GM12891 (cell line): Measurements from ENCODE around the gene DSCAM.

Experiments used
- DNase-seq: peaks from one replicate; pipeline ENCODE4 v3.0.0; 2011; ENCODE audit warnings: low spot score; ENCODE audit not compliant: insufficient read length
- FAIRE-seq: peaks from 2 replicates; lab custom pipeline; 2011; peaks lifted over from hg19 to GRCh38; lab: Jason Lieb, UNC
- PAX5 ChIP-seq: IDR thresholded peaks from 2 replicates; pipeline ENCODE4 v1.6.1; 2011; ENCODE audit warnings: low read length, moderate library complexity, mild to moderate bottlenecking; ENCODE audit not compliant: insufficient read depth, severe bottlenecking
- POLR2A ChIP-seq: IDR thresholded peaks from 2 replicates; pipeline ENCODE4 v1.6.1; 2011; ENCODE audit warnings: low read depth, low read length, control low read depth
- POLR2AphosphoS5 ChIP-seq: IDR thresholded peaks from 2 replicates; pipeline ENCODE4 v1.6.1; 2011; ENCODE audit warnings: low read depth, low read length, control low read depth
- POU2F2 ChIP-seq: IDR thresholded peaks from 2 replicates; pipeline ENCODE4 v1.6.1; 2011; ENCODE audit warnings: low read depth, mild to moderate bottlenecking, control low read depth, low read length, moderate library complexity
- SPI1 ChIP-seq: IDR thresholded peaks from 2 replicates; pipeline ENCODE4 v1.6.1; 2011; ENCODE audit warnings: low read depth, low read length, control low read depth
- TAF1 ChIP-seq: IDR thresholded peaks from 2 replicates; pipeline ENCODE4 v1.6.1; 2011; ENCODE audit warnings: low read depth, low read length, control low read depth

Gene DSCAM

GRCh38 chr21:40757366-40757765, 89.6 kb downstream of the DSCAM start:
- FAIRE-seq (no peak), DNase-seq (no peak)
- no peak for TF ChIP-seq PAX5

DNA sequence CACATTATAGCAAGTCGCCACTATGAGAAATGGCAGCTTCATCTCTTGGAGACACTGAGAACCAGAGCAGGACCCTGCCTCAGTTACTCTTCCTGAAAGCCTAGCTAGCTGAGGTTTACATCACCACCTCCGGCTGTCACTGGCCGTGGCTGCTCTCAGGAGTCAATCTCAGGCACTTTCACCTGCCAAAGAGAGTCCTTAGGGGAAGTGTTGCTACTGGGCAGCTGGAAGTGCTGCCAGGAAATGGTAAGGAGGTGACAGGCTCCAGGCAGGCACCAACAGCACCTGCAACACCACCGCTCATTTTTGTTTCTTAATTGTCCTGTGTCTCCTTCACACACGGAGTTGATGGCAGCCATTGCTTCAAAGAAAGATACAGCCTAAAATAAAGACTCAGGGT, 92.5 kb downstream of the DSCAM start:
- TF ChIP-seq TAF1 (no peak), SPI1 (no peak), PAX5 (no peak), POLR2AphosphoS5 (no peak), POU2F2 (no peak), POLR2A (no peak)
- DNase-seq = no peak
- no peak for FAIRE-seq

DNA sequence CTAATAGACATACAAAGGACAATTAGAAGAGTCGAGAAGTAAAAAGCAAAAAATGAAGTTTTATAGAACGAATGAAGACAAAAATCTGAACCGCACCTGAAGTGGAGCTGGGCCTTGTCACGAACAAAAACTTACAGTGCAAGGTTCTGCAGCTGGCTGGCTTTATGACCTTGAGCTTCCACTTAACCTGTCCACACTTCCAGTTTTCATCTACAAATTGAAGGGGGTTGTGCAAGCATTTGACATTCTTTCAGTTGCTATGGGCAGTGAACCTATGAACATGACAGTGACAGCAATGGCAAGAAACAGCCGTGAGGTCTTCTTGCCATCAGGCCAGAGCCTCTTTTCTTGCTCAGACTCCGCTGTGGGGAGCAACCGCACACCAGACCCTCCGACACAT, 93.2 kb downstream of the DSCAM start:
- no peak for TF ChIP-seq SPI1
- FAIRE-seq (no peak), DNase-seq (no peak)

DNA sequence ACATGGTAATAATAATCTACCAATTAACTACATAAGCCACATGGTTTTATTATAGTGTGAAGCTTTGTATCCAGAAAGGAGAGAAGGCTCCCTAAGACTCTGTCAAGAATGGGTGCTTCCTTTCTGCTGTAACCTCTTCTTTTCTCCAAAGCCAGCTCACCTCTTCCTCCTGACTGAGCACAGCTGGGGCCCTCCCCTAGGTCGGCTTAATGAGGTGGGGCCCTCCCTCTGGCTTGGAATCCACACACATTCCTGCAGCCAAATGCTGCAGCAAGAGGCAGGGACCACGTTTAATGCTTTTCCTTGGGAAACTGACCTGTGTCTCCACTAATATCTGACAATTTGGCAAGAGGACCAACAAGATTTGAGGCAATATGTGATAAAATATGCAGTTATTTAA, 94.8 kb downstream of the DSCAM start:
- TF ChIP-seq TAF1 (no peak), SPI1 (no peak), POLR2A (no peak), POLR2AphosphoS5 (no peak), POU2F2 (no peak), PAX5 (no peak)
- DNase-seq (no peak), FAIRE-seq (no peak)

DNA sequence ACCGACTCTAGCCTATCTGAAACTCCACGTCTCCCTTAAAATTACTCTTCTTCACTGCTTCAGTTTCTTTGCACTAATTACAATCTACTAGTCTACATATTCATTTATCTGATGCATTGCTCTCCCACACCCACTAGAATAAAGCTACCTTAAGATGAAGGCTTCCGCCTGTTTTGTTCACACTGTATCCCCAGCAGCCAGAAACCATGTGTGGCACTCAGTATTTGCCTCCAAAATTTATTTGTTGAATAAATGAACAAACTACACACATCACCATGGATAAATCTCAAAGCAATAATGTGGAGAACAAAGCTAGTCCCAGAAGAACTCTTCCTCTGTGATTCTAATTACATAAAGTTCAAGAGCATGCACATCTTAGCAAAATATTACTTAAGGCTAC, 95.7 kb downstream of the DSCAM start:
- FAIRE-seq (no peak), DNase-seq (no peak)
- TF ChIP-seq POLR2AphosphoS5 (no peak), SPI1 (no peak), POLR2A (no peak), TAF1 (no peak), POU2F2 (no peak)

DNA sequence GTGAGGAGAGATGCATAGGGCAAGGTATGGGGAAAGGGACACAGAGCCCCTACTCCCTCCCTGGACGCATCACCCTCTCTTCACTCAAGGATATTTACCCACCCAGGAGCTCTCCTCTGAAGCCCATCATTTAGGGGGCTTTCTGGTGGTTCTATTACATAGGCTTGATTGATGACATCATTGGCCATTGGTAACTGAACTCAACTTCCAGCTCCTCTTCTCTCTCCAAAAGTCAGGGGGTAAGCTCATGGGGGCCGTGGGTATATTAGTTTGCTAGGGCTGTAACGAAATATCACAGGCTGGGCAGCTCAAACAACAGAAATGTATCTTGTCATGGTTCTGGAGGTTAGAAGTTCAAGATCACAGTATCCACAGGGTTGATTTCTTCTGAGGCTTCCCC, 110.8 kb downstream of the DSCAM start:
- TF ChIP-seq SPI1 (no peak), POLR2A (no peak), POLR2AphosphoS5 (no peak)
- FAIRE-seq = no peak
- DNase-seq = no peak

DNA sequence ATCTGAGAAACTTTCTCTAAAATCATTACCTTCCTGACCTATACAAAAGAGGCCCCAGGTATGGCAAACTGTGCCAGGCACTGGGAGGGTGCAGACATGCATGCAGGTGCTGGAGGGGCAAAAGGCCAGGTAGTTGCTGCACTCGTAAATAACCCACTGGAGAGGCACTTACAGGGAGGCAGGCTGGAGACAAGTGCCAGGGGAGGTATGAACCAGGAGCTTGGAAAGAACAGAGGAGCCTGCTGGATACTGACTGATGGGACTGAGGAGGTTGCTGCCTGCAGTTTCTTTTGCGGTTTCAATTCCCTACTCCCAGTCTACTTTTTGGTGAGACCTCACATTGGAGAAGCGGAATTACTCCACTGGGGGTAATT, 113.9 kb downstream of the DSCAM start:
- FAIRE-seq = no peak
- no peak for TF ChIP-seq POLR2A
- TF ChIP-seq POU2F2 = no peak
- TF ChIP-seq PAX5 = no peak
- no peak for TF ChIP-seq TAF1
- no peak for TF ChIP-seq POLR2AphosphoS5
- TF ChIP-seq SPI1 = no peak
- no peak for DNase-seq

- TF ChIP-seq POU2F2 (no peak), POLR2AphosphoS5 (no peak), SPI1 (no peak), POLR2A (no peak), TAF1 (no peak), PAX5 (no peak)
- DNase-seq = no peak
- FAIRE-seq = no peak
These were observed 114.5 kb downstream of the DSCAM start for GRCh38 chr21:40732253-40733023.

DNA sequence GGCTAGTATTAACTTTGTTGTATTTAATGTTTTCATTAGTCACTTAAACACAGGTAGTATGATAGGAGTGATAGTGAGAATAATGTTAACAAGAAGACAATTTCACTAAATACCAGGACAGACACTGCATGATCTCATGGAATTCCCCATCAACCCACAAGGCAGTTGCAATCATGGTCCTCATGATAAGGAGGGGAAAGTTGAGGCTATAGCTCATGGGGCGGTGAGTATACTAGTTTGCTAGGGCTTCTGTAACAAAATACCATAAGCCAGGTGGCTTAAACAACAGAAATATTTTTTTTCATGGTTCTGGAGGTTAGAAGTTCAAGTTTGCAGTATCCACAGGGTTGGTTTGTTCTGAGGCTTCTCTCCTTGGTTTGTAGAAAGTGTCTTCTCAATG, 115.8 kb downstream of the DSCAM start:
- DNase-seq = no peak
- TF ChIP-seq SPI1 (no peak), POU2F2 (no peak), POLR2A (no peak), POLR2AphosphoS5 (no peak), TAF1 (no peak), PAX5 (no peak)
- no peak for FAIRE-seq

- DNase-seq = no peak
- no peak for FAIRE-seq
- no peak for TF ChIP-seq TAF1
- no peak for TF ChIP-seq POU2F2
- TF ChIP-seq SPI1 = no peak
- TF ChIP-seq POLR2A = no peak
- TF ChIP-seq PAX5 = no peak
- no peak for TF ChIP-seq POLR2AphosphoS5
These were observed 116.5 kb downstream of the DSCAM start for GRCh38 chr21:40730426-40730800.
